ENCODE measurements around the gene OR4Q2. TPM values are rescaled to one million over a fixed set of nuclear protein-coding genes. Genes with fewer than 3 reads are reported as not detected.

Gene OR4Q2
- total RNA-seq, 4 donors from 2014 or later: not detected

DNA sequence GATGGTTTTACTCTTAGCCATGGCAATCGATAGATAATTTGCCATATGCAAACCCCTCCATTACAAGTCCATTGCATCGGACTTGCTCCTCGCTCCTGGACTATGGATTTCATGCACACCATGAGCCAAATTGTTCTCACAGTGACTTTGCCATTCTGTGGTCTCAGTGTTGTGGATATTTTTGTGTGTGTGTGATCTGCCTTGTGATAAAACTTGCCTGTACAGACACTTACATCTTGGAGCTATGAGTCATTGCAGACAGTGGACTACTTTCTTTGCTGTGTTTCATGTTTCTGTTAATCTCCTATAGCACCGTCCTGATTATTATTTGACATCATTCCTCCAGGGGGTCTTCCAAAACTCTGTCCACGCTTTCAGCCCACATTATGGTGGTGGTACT, 42.3 kb downstream of the OR4Q2 start:
- intact Hi-C loops (cut with DNase I): no loop called here
- no peak for DNase-seq
- H3K27me3 ChIP-seq: no peaks in the 10 kb centered on the region
- no peaks in the 10 kb centered on the region for H3K4me1 ChIP-seq
- 79 to 80% methylated on average over 4 of the region's 5 CpGs for WGBS, 2 donors
- no peaks in the 10 kb centered on the region for H3K9me3 ChIP-seq
- TF ChIP-seq, protein P1, sequence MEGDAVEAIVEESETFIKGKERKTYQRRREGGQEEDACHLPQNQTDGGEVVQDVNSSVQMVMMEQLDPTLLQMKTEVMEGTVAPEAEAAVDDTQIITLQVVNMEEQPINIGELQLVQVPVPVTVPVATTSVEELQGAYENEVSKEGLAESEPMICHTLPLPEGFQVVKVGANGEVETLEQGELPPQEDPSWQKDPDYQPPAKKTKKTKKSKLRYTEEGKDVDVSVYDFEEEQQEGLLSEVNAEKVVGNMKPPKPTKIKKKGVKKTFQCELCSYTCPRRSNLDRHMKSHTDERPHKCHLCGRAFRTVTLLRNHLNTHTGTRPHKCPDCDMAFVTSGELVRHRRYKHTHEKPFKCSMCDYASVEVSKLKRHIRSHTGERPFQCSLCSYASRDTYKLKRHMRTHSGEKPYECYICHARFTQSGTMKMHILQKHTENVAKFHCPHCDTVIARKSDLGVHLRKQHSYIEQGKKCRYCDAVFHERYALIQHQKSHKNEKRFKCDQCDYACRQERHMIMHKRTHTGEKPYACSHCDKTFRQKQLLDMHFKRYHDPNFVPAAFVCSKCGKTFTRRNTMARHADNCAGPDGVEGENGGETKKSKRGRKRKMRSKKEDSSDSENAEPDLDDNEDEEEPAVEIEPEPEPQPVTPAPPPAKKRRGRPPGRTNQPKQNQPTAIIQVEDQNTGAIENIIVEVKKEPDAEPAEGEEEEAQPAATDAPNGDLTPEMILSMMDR (IDR thresholded peaks at IDR 0.05): no peak
- H3K4me3 ChIP-seq: no peak overlapping the region
- no peak overlapping the region for H3K27ac ChIP-seq
- H3K36me3 ChIP-seq: no peaks in the 10 kb centered on the region

DNA sequence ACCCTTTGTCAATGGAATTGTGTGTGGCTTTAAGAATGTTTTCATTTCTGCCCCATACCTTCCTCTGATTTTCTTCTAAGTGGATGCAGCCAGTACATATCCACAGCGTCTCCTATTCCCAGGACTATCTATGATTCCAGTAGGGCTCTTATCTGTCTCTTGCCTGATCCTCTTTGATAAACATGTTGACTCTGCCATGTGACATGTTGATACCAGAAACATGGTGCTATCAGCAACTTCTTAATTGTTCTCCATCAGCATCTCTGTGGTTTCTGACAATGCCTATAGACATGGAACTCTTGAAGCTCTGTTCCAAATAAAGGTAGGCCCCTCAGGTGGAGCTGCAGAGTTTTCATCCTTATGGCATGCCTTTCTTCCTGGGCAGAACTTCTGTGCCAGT, 46.2 kb downstream of the OR4Q2 start:
- Histone ChIP-seq H3K27ac (no peak overlapping the region), H3K9me3 (no peaks in the 10 kb centered on the region), H3K4me3 (no peak overlapping the region), H3K27me3 (no peaks in the 10 kb centered on the region), H3K4me1 (no peaks in the 10 kb centered on the region), H3K36me3 (no peaks in the 10 kb centered on the region)
- intact Hi-C loops (cut with DNase I): no loop called here
- WGBS, 2 donors: 39 to 67% methylated on average over 1 of the region's 1 CpG
- no peak for DNase-seq
- TF ChIP-seq, protein P1 (IDR thresholded peaks at IDR 0.05): no peak
- TF ChIP-seq POLR2A (IDR thresholded peaks at IDR 0.05): no peak

Other genes starting within 250 kb of the OR4Q2 start
- not detected for gene OR4M1, start 228.7 kb upstream of the OR4Q2 start, total RNA-seq
- gene OR4N2, start 198.4 kb upstream of the OR4Q2 start, total RNA-seq: not detected
- gene OR4K2, start 127.0 kb upstream of the OR4Q2 start, total RNA-seq: not detected
- gene OR4K5, start 81.6 kb upstream of the OR4Q2 start, total RNA-seq: not detected
- gene OR4K1, start 71.2 kb upstream of the OR4Q2 start, total RNA-seq: not detected
- not detected for gene OR4K15, start 26.6 kb upstream of the OR4Q2 start, total RNA-seq
- not detected for gene OR4K14, start 17.1 kb downstream of the OR4Q2 start, total RNA-seq
- gene OR4K13, start 33.9 kb downstream of the OR4Q2 start, total RNA-seq: not detected
- not detected for gene OR4L1, start 57.9 kb downstream of the OR4Q2 start, total RNA-seq
- not detected for gene OR4K17, start 108.6 kb downstream of the OR4Q2 start, total RNA-seq
- gene OR4N5, start 136.7 kb downstream of the OR4Q2 start, total RNA-seq: not detected
- not detected for gene OR11G2, start 188.7 kb downstream of the OR4Q2 start, total RNA-seq
- not detected for gene OR11H6, start 221.5 kb downstream of the OR4Q2 start, total RNA-seq
- gene OR11H7, start 226.8 kb downstream of the OR4Q2 start, total RNA-seq: not detected
- gene OR11H4, start 237.1 kb downstream of the OR4Q2 start, total RNA-seq: not detected